Measurements from ENCODE around the gene CLEC1A.
A peak's percentile ranks its signal among the peaks of the same experiment; 100 is the strongest.

The CLEC1A gene

DNA sequence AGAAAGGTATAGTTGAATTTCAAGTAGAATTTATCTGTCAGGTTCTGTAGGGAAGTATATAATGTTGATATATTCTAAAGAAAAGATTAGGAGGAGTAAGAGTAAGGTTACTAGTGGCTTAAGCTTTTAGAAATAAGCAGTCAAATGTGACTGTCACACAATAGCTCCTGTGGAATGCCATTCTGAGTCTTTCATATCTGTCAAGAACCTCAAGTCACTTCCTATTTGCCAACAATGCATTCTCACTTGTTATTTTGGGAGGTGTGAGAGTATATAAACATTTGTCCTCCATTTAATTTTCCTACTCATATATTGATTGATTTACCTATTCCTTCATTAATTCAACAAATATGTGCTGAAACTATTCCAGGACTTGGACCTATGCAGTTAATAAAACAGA lies 56.6 kb downstream of the CLEC1A start:
- ATAC-seq (ENCODE audit: insufficient read depth, low read depth): no peak
- H3K27ac ChIP-seq (ENCODE audit: low read length): no peak overlapping the region
- no peak overlapping the region for H3K9ac ChIP-seq (ENCODE audit: low read depth, low read length)
- no peaks in the 10 kb centered on the region for H4K20me1 ChIP-seq (ENCODE audit: insufficient read depth, low read length)
- H3K27me3 ChIP-seq (ENCODE audit: insufficient read depth, low read length, poor library complexity): peaks cover 21% of the 10 kb centered on the region
- H3K9me3 ChIP-seq (ENCODE audit: insufficient read depth, low read length, severe bottlenecking): no peaks in the 10 kb centered on the region
- H3K79me2 ChIP-seq (ENCODE audit: insufficient read depth, low read length): no peaks in the 10 kb centered on the region
- no peak overlapping the region for H3K4me3 ChIP-seq (ENCODE audit: low read depth in 1 of 2, low read length in 2 of 2)
- TF ChIP-seq EZH2 (IDR thresholded peaks at IDR 0.05; ENCODE audit: borderline replicate concordance, low read depth, low read length, severe bottlenecking) (no peak), CTCF (IDR thresholded peaks at IDR 0.05; ENCODE audit: borderline replicate concordance, extremely low read depth, low read length, poor library complexity, severe bottlenecking) (no peak)
- DNase-seq: no peak
- H3K4me2 ChIP-seq (ENCODE audit: insufficient read depth, low read length): no peak overlapping the region
- no peak overlapping the region for H2AFZ ChIP-seq (ENCODE audit: low read depth, low read length)
- no peaks in the 10 kb centered on the region for H3K36me3 ChIP-seq (ENCODE audit: insufficient read depth, low read length)
- no peaks in the 10 kb centered on the region for H3K4me1 ChIP-seq (ENCODE audit: insufficient read depth, low read length)

GRCh38 chr12:10033783-10034545 lies 64.8 kb downstream of the CLEC1A start:
- Histone ChIP-seq H3K4me2 (ENCODE audit: insufficient read depth, low read length) (no peak overlapping the region), H3K79me2 (ENCODE audit: insufficient read depth, low read length) (no peaks in the 10 kb centered on the region), H3K36me3 (ENCODE audit: insufficient read depth, low read length) (no peaks in the 10 kb centered on the region), H3K9me3 (ENCODE audit: insufficient read depth, low read length, severe bottlenecking) (no peaks in the 10 kb centered on the region), H3K9ac (ENCODE audit: low read depth, low read length) (no peak overlapping the region), H3K27ac (ENCODE audit: low read length) (no peak overlapping the region), H3K4me3 (ENCODE audit: low read depth in 1 of 2, low read length in 2 of 2) (no peak overlapping the region), H3K27me3 (ENCODE audit: insufficient read depth, low read length, poor library complexity) (peaks cover 15% of the 10 kb centered on the region), H4K20me1 (ENCODE audit: insufficient read depth, low read length) (no peaks in the 10 kb centered on the region), H2AFZ (ENCODE audit: low read depth, low read length) (no peak overlapping the region), H3K4me1 (ENCODE audit: insufficient read depth, low read length) (no peaks in the 10 kb centered on the region)
- no peak for DNase-seq
- no peak for ATAC-seq (ENCODE audit: insufficient read depth, low read depth)
- TF ChIP-seq CTCF (IDR thresholded peaks at IDR 0.05; ENCODE audit: borderline replicate concordance, extremely low read depth, low read length, poor library complexity, severe bottlenecking) (peak; percentile 41), EZH2 (IDR thresholded peaks at IDR 0.05; ENCODE audit: borderline replicate concordance, low read depth, low read length, severe bottlenecking) (no peak)

DNA sequence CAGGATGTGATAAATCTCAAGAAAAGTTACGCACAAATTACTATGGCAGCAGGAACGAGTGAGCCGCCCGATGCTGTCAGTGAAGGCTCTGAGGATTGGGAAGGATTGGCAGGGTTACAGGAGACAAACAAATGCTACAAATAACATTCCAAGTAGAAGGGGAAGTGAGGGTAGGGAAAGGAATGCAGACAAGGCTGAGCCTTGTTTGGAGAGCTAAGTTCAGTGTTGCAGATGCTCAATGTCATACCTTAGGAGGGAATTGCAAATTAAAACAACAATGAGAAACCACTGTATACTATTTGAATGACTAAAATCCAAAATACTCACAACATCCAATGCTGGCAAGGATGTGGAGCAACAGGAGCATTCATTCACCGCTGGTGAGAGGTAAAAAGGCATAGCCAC lies 67.0 kb downstream of the CLEC1A start:
- Histone ChIP-seq H2AFZ (ENCODE audit: low read depth, low read length) (no peak overlapping the region), H4K20me1 (ENCODE audit: insufficient read depth, low read length) (no peaks in the 10 kb centered on the region), H3K79me2 (ENCODE audit: insufficient read depth, low read length) (no peaks in the 10 kb centered on the region), H3K27ac (ENCODE audit: low read length) (no peak overlapping the region), H3K4me3 (ENCODE audit: low read depth in 1 of 2, low read length in 2 of 2) (no peak overlapping the region), H3K4me2 (ENCODE audit: insufficient read depth, low read length) (no peak overlapping the region), H3K4me1 (ENCODE audit: insufficient read depth, low read length) (no peaks in the 10 kb centered on the region), H3K27me3 (ENCODE audit: insufficient read depth, low read length, poor library complexity) (peaks cover 9% of the 10 kb centered on the region), H3K36me3 (ENCODE audit: insufficient read depth, low read length) (no peaks in the 10 kb centered on the region), H3K9ac (ENCODE audit: low read depth, low read length) (no peak overlapping the region), H3K9me3 (ENCODE audit: insufficient read depth, low read length, severe bottlenecking) (no peaks in the 10 kb centered on the region)
- TF ChIP-seq EZH2 (IDR thresholded peaks at IDR 0.05; ENCODE audit: borderline replicate concordance, low read depth, low read length, severe bottlenecking) (no peak), CTCF (IDR thresholded peaks at IDR 0.05; ENCODE audit: borderline replicate concordance, extremely low read depth, low read length, poor library complexity, severe bottlenecking) (no peak)
- ATAC-seq (ENCODE audit: insufficient read depth, low read depth): no peak
- no peak for DNase-seq

Data from DND-41 (cell line).